Keratinocyte (primary cell): ENCODE measurements around the gene IFT52. TPM values are rescaled to one million over a fixed set of nuclear protein-coding genes. Genes with fewer than 3 reads are reported as not detected.

Experiments used
- DNase-seq: peaks from one replicate; pipeline ENCODE4 v3.0.0-alpha.2; 2011; ENCODE audit warnings: low read depth, missing footprints, low spot score
- FAIRE-seq: peaks from 2 replicates; lab custom pipeline; 2011; peaks lifted over from hg19 to GRCh38; lab: Jason Lieb, UNC
- H2AFZ ChIP-seq: 2 replicates; pipeline ENCODE4 v1.6.0; 2012; ENCODE audit warnings: low read length, control low read depth, inconsistent platforms; ENCODE audit not compliant: control insufficient read depth
- H3K27ac ChIP-seq: 2 replicates; pipeline ENCODE4 v1.5.1; 2011; ENCODE audit warnings: low read length; ENCODE audit not compliant: control insufficient read depth, insufficient read depth
- H3K27me3 ChIP-seq: 3 replicates; pipeline ENCODE4 v1.6.0; 2011; ENCODE audit warnings: low read length; ENCODE audit not compliant: control insufficient read depth, insufficient read depth; ENCODE audit errors: extremely low read depth
- H3K36me3 ChIP-seq, 2 experiments: 2 replicates in 1 of 2; 3 replicates in 1 of 2; pipeline ENCODE4 v1.5.1; 2011; ENCODE audit warnings: low read length in 2 of 2, mild to moderate bottlenecking in 1 of 2; ENCODE audit not compliant: control insufficient read depth in 2 of 2, insufficient read depth in 2 of 2; ENCODE audit errors: extremely low read depth in 1 of 2
- H3K4me1 ChIP-seq: 3 replicates; pipeline ENCODE4 v1.5.1; 2011; ENCODE audit warnings: low read length; ENCODE audit not compliant: control insufficient read depth, insufficient read depth; ENCODE audit errors: extremely low read depth
- H3K4me2 ChIP-seq: 3 replicates; pipeline ENCODE4 v1.6.0; 2011; ENCODE audit warnings: low read depth, low read length; ENCODE audit not compliant: control insufficient read depth, insufficient read depth; ENCODE audit errors: extremely low read depth
- H3K4me3 ChIP-seq, 3 experiments: fragments of 200-600 bp in 1 of 3; sonication (generic) in 1 of 3; 2 replicates in 2 of 3; 3 replicates in 1 of 3; pipeline ENCODE4 v1.5.1; 2011 to 2016; ENCODE audit warnings: low read length in 3 of 3, mild to moderate bottlenecking in 3 of 3, control low read depth in 2 of 3, inconsistent platforms in 1 of 3, low read depth in 1 of 3, mixed read lengths in 1 of 3, mixed run types in 1 of 3, moderate library complexity in 1 of 3; ENCODE audit not compliant: control insufficient read depth in 2 of 3, insufficient read depth in 2 of 3; ENCODE audit errors: extremely low read depth in 1 of 3
- H3K79me2 ChIP-seq: 2 replicates; pipeline ENCODE4 v1.6.0; 2012; ENCODE audit warnings: low read length; ENCODE audit not compliant: control insufficient read depth, insufficient read depth
- H3K9ac ChIP-seq: 3 replicates; pipeline ENCODE4 v1.6.0; 2011; ENCODE audit warnings: low read length; ENCODE audit not compliant: control insufficient read depth, insufficient read depth; ENCODE audit errors: extremely low read depth
- H3K9me1 ChIP-seq: 3 replicates; pipeline ENCODE4 v1.6.0; 2011; ENCODE audit warnings: low read length; ENCODE audit not compliant: control insufficient read depth, insufficient read depth; ENCODE audit errors: extremely low read depth
- H3K9me3 ChIP-seq: 2 replicates; pipeline ENCODE4 v1.5.1; 2012; ENCODE audit warnings: low read depth, low read length; ENCODE audit not compliant: control insufficient read depth
- H4K20me1 ChIP-seq: 3 replicates; pipeline ENCODE4 v1.6.0; 2011; ENCODE audit warnings: low read length; ENCODE audit not compliant: control insufficient read depth, insufficient read depth; ENCODE audit errors: extremely low read depth
- EZH2 ChIP-seq: IDR thresholded peaks from one replicate; pipeline ENCODE4 v1.6.1; 2012; ENCODE audit warnings: inconsistent platforms, mild to moderate bottlenecking, low read length, moderate library complexity
- dilution Hi-C: fragments of 300-500 bp; cut with MboI; formaldehyde crosslinking; loops from one replicate; pipeline ENCODE4 v1.7.0; 2020; ENCODE audit warnings: low sequenced_read_pairs; ENCODE audit not compliant: extremely low pct_ligation_motif_present
- polyA plus RNA-seq, 5 experiments: library from polyadenylated mRNA; depleted of rRNA in 3 of 5; stranded (reverse) in 3 of 5; stranded (forward) in 1 of 5; unstranded in 1 of 5; fragments of >200 nt; gene quantifications; 1 replicate in 1 of 5; 2 replicates in 3 of 5; 3 replicates in 1 of 5; pipeline versions ENCODE4 v1.2.1 to v1.2.3, GENCODE V29; 2011 to 2012; ENCODE audit warnings: missing spikeins in 2 of 5, low read depth in 1 of 5, low replicate concordance in 1 of 5
- TF ChIP-seq, protein P1 (sequence below), 3 experiments: IDR thresholded peaks in 1 of 3; conservative IDR thresholded peaks in 1 of 3; optimal IDR thresholded peaks in 1 of 3; 2 replicates in 2 of 3; 3 replicates in 1 of 3; pipeline versions ENCODE3 to v1.5.1; 2011; ENCODE audit warnings: low read length in 3 of 3, mild to moderate bottlenecking in 3 of 3, moderate library complexity in 2 of 3, control low read depth in 1 of 3, inconsistent platforms in 1 of 3; ENCODE audit not compliant: insufficient read depth in 2 of 3; ENCODE audit errors: extremely low read depth in 1 of 3

The IFT52 gene
- polyA plus RNA-seq, 1 donor (not counting 4 experiments of a cell fraction or from before 2014, with no cell fraction given) = 22.8 TPM

GRCh38 chr20:43576108-43576507 lies 14.6 kb upstream of the IFT52 start:
- no peak for TF ChIP-seq EZH2
- TF ChIP-seq, protein P1, sequence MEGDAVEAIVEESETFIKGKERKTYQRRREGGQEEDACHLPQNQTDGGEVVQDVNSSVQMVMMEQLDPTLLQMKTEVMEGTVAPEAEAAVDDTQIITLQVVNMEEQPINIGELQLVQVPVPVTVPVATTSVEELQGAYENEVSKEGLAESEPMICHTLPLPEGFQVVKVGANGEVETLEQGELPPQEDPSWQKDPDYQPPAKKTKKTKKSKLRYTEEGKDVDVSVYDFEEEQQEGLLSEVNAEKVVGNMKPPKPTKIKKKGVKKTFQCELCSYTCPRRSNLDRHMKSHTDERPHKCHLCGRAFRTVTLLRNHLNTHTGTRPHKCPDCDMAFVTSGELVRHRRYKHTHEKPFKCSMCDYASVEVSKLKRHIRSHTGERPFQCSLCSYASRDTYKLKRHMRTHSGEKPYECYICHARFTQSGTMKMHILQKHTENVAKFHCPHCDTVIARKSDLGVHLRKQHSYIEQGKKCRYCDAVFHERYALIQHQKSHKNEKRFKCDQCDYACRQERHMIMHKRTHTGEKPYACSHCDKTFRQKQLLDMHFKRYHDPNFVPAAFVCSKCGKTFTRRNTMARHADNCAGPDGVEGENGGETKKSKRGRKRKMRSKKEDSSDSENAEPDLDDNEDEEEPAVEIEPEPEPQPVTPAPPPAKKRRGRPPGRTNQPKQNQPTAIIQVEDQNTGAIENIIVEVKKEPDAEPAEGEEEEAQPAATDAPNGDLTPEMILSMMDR (optimal IDR thresholded peaks at IDR 0.05 in 1 of 3, IDR thresholded peaks at IDR 0.05 in 1 of 3, conservative IDR thresholded peaks at IDR 0.05 in 1 of 3; ENCODE audit: extremely low read depth in 1 of 3, insufficient read depth in 2 of 3, low read length in 3 of 3) = no peak
- no peak overlapping the region for H3K9ac ChIP-seq
- no peaks in the 10 kb centered on the region for H3K36me3 ChIP-seq
- H3K4me3 ChIP-seq = no peak overlapping the region
- H3K9me3 ChIP-seq = no peaks in the 10 kb centered on the region
- DNase-seq (no peak), FAIRE-seq (no peak)
- H3K27ac ChIP-seq = no peak overlapping the region
- H3K9me1 ChIP-seq = no peaks in the 10 kb centered on the region
- H3K27me3 ChIP-seq = no peaks in the 10 kb centered on the region
- no peak overlapping the region for H2AFZ ChIP-seq
- H4K20me1 ChIP-seq = no peaks in the 10 kb centered on the region
- no peaks in the 10 kb centered on the region for H3K79me2 ChIP-seq
- H3K4me2 ChIP-seq = no peak overlapping the region
- dilution Hi-C loops = no loop called here
- H3K4me1 ChIP-seq = no peaks in the 10 kb centered on the region

DNA sequence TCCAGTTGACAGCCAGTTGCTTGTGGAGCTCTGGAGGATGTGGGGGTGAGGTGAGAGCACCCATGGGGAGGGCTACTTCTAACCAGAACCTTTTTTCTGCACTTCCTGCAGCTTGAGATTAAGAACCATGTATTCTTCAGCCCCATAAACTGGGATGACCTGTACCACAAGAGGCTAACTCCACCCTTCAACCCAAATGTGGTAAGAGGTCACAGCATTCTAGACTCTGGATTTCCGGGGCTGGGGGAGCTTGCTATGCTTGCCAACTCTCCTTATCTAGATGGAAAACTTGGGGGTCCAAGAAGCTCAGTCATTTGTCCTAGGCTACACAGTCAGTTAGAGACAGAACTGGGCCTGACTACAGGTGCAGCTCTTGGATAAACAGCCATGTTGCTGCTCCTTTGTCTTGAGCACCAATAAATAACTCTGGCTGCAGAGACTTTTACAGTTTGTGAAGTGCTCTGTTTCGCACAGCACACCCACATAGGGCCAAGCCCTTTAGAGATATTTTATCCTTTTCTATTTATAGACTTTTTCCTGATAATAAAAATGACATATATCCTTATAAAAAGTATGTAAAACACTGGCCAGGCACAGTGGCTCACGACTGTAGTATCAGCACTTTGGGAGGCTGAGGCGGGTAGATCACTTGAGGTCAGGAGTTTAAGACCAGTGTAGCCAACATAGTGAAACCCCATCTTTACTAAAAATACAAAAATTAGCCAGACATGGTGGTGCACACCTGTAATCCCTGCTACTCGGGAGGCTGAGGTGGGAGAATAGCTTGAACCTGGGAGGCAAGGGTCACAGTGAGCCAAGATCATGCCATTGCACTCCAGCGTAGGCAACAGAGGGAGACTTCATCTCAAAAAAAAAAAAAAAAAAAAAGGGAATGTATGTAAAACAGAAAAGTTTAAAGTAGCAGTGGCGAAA lies 10.6 kb upstream of the IFT52 start:
- dilution Hi-C loops = no loop called here
- Histone ChIP-seq H4K20me1 (no peaks in the 10 kb centered on the region), H3K4me1 (no peaks in the 10 kb centered on the region), H3K4me2 (no peak overlapping the region), H3K27ac (no peak overlapping the region), H3K9me1 (no peaks in the 10 kb centered on the region), H3K36me3 (no peaks in the 10 kb centered on the region), H3K79me2 (no peaks in the 10 kb centered on the region), H2AFZ (no peak overlapping the region), H3K9me3 (no peaks in the 10 kb centered on the region), H3K27me3 (no peaks in the 10 kb centered on the region), H3K9ac (no peak overlapping the region), H3K4me3 (no peak overlapping the region)
- DNase-seq (no peak), FAIRE-seq (no peak)
- TF ChIP-seq EZH2 = no peak
- TF ChIP-seq, protein P1 (optimal IDR thresholded peaks at IDR 0.05 in 1 of 3, IDR thresholded peaks at IDR 0.05 in 1 of 3, conservative IDR thresholded peaks at IDR 0.05 in 1 of 3; ENCODE audit: extremely low read depth in 1 of 3, insufficient read depth in 2 of 3, low read length in 3 of 3) = no peak
